BE2C (cell line): Measurements from ENCODE around the gene ARL11.

Experiments
- DNase-seq: peaks from one replicate; pipeline ENCODE4 v3.0.0-alpha.2; 2020
- H3K27me3 ChIP-seq: fragments of 250-450 bp; sonication (Bioruptor Pico); 2 replicates; pipeline ENCODE4 v1.5.1; 2020; ENCODE audit warnings: mild to moderate bottlenecking
- H3K36me3 ChIP-seq: fragments of 250-450 bp; sonication (Bioruptor Pico); 2 replicates; pipeline ENCODE4 v1.5.1; 2020; ENCODE audit warnings: mild to moderate bottlenecking
- H3K4me1 ChIP-seq: fragments of 250-450 bp; sonication (Bioruptor Pico); 2 replicates; pipeline ENCODE4 v1.5.1; 2020
- H3K4me3 ChIP-seq: 2 replicates; pipeline ENCODE4 v1.5.1; 2011; ENCODE audit warnings: low read depth, low read length
- H3K9me3 ChIP-seq: fragments of 250-450 bp; sonication (Bioruptor Pico); 2 replicates; pipeline ENCODE4 v1.5.1; 2020
- TF ChIP-seq, protein P1 (sequence below): IDR thresholded peaks from 2 replicates; pipeline ENCODE4 v1.5.1; 2012; ENCODE audit warnings: mild to moderate bottlenecking, low read depth, low read length

Gene ARL11

DNA sequence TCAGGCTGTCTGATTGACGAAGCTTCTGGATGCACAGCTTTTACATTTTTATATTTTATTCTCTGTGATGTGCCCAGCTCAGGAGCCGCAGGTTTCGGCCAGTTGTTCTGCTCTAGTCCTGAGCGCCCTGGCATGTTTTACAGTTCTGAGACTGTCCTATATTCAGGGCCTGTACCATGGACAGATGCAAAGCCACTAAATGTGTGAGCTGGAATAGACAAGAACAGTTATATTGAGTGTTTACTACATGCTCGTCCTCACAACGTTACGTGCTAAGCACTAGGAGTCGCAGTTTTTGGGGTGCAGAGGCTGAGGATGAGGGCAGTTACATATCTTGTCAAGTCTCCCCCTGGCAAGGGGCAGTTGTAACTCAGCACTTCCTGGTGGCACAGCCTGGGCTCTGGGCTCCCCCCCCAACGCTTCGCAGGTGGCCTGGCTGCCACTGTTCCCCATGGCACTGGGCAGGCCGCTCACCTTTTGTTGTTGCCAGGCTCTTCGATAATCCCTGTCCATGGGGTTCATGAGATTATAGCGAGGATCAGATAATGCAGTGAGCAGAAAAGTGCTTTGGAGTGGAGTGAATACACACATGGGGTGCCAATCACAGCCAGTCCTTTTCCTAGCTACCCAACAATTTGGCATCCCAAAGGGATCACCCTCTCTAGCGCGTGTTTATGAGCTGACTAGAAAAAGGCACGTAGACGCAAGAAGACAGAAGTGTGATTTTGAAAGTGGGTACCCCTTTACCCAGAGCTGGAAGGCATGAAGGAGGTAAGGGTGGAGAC, 23.5 kb downstream of the ARL11 start:
- Histone ChIP-seq H3K4me3 (no peak overlapping the region), H3K36me3 (no peaks in the 10 kb centered on the region; the same call in 1 of the 2 replicates), H3K27me3 (no peaks in the 10 kb centered on the region), H3K9me3 (no peaks in the 10 kb centered on the region), H3K4me1 (peaks cover 10% of the 10 kb centered on the region)
- no peak for DNase-seq
- TF ChIP-seq, protein P1, sequence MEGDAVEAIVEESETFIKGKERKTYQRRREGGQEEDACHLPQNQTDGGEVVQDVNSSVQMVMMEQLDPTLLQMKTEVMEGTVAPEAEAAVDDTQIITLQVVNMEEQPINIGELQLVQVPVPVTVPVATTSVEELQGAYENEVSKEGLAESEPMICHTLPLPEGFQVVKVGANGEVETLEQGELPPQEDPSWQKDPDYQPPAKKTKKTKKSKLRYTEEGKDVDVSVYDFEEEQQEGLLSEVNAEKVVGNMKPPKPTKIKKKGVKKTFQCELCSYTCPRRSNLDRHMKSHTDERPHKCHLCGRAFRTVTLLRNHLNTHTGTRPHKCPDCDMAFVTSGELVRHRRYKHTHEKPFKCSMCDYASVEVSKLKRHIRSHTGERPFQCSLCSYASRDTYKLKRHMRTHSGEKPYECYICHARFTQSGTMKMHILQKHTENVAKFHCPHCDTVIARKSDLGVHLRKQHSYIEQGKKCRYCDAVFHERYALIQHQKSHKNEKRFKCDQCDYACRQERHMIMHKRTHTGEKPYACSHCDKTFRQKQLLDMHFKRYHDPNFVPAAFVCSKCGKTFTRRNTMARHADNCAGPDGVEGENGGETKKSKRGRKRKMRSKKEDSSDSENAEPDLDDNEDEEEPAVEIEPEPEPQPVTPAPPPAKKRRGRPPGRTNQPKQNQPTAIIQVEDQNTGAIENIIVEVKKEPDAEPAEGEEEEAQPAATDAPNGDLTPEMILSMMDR = no peak

DNA sequence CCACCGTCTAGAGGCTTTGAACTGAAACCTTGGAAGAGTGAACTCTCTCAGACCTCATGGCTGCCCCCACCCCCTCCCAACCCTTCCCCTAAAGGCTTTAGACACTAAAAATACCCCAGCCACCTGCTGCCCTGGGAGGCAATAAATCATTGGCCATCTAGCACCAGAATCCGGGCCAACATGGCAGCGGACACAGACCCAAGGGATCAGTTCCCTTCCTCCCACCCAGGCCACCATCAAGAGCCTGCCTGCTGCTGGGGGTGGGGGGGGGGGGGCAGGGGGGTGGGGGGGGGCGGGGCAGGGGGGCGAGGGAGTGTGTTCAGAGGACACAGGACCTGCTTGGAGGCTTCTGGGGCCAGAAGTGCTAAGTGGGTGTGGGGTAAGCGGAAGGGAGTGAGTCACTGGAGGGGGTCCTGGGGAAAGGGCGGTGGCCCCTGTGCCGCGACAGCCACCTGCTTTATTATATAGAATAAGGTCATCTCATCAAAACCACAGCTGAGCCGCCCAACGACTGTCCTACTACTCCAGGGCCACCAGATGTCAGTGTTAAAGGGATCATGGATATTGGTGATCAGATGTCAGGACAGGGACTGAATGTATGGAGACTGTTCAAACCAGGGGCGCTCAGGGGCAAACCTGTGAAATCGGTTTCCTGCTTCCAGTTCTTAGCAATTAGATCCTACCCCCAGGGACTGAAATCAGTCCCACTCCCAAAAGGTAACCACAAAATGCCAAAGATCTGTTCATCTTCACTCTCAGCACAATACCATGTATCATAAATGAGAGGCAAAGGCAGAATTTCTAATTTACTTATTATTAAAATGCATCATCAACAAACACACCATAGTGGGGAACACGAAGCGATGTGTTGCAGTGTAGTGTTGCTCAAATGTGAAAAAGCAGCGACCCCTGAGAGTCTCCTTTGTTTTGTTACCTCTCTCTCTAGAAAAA, 24.3 kb downstream of the ARL11 start:
- TF ChIP-seq, protein P1 = peak; percentile 77
- DNase-seq = peak; percentile 57
- Histone ChIP-seq H3K9me3 (no peaks in the 10 kb centered on the region), H3K27me3 (no peaks in the 10 kb centered on the region), H3K4me1 (peaks cover 10% of the 10 kb centered on the region), H3K4me3 (no peak overlapping the region), H3K36me3 (no peaks in the 10 kb centered on the region; the same call in 1 of the 2 replicates)

DNA sequence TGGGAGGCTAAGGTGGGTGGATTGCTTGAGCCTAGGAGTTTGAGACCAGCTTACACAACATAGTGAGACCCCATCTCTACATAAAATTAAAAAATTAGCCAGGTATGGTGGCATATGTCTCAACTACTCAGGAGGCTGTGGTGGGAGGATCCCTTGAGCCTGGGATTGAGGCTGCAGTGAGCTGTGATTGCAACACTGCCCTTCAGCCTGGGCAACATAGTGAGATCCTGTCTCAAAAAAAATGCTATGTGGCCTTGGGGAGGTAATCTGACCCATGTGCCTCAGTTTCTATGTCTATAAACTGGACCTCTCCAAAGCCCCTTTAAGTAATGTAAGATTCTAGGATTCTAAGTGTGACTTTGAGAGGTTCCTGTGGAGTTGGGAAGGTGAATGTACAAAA, 25.2 kb downstream of the ARL11 start:
- TF ChIP-seq, protein P1 = no peak
- Histone ChIP-seq H3K36me3 (no peaks in the 10 kb centered on the region; the same call in 1 of the 2 replicates), H3K4me3 (no peak overlapping the region), H3K27me3 (no peaks in the 10 kb centered on the region), H3K9me3 (no peaks in the 10 kb centered on the region), H3K4me1 (peaks cover 10% of the 10 kb centered on the region)
- DNase-seq = no peak

DNA sequence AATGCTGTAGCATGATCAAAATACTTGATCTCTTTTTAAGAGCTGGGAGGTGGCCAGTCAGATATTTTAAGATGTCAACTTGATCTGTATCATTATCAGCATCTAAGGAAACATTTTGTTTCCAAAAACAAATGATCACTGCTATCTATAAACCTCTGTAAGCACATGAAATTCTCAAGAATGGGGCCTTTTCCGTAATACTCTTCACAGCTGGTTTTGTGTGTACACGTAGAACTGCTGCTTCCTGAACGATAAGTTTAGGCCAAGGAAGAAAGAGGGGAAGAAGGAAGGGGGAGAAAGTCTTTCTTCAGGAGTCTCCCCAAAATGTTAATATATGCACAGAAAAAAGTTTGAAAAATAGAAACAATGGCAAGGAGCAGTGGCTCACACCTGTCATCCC, 25.7 kb downstream of the ARL11 start:
- Histone ChIP-seq H3K36me3 (no peaks in the 10 kb centered on the region; the same call in 1 of the 2 replicates), H3K4me3 (no peak overlapping the region), H3K27me3 (no peaks in the 10 kb centered on the region), H3K4me1 (peaks cover 10% of the 10 kb centered on the region), H3K9me3 (no peaks in the 10 kb centered on the region)
- no peak for DNase-seq
- TF ChIP-seq, protein P1 = no peak

DNA sequence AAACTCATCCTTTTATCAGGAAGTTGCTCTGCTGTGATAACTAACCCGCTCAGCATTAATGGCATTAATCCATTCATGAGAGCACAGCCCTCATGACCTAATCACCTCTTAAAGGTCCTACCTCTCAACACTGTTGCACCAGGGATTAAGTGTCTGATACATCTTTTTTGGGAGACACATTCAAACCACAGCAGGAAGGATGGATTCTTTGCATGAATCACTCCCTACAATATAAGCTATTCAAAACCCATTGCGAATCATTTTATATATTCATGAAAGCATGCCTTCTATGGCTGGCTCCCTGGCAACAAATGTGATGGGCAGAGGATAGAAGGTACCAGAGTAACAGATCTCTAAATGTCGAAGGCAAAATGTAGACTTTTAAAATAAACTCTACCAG, 27.6 kb downstream of the ARL11 start:
- TF ChIP-seq, protein P1 = no peak
- Histone ChIP-seq H3K9me3 (no peaks in the 10 kb centered on the region), H3K4me3 (no peak overlapping the region), H3K27me3 (no peaks in the 10 kb centered on the region), H3K36me3 (peaks cover 8% of the 10 kb centered on the region), H3K4me1 (peaks cover 10% of the 10 kb centered on the region)
- no peak for DNase-seq
